Spleen (tissue), 7 donors: ENCODE data around the gene PDE6A.

ENCODE experiments used
- CTCF ChIP-seq, 11 experiments: fragments of 200-600 bp in 7 of 11; fragments of 450-650 bp in 4 of 11; sonication (generic) in 4 of 11; IDR thresholded peaks in 8 of 11; conservative IDR thresholded peaks in 3 of 11; 1 replicate in 7 of 11; 2 replicates in 4 of 11; pipeline versions ENCODE4 v1.4.0 to v1.8.0; 2016 to 2021; ENCODE audit warnings: antibody characterized with exemption in 11 of 11, inconsistent platforms in 4 of 11, mild to moderate bottlenecking in 1 of 11
- POLR2A ChIP-seq, 3 donors: fragments of 450-650 bp; IDR thresholded peaks; one replicate each; pipeline ENCODE4 v1.5.1; 2017; ENCODE audit warnings: antibody characterized with exemption in 3 of 3, mild to moderate bottlenecking in 1 of 3
- POLR2AphosphoS5 ChIP-seq, 3 donors: sonication (generic); formaldehyde crosslinking; IDR thresholded peaks; one replicate each; pipeline ENCODE4 v1.5.1; 2017; ENCODE audit warnings: antibody characterized with exemption in 3 of 3
- donor health status: DM: no; HTN: no; CAD: no; lungs with moderate emphysema.
- donor health status: DM: no; HTN: no; CAD: no.
- donor health status: DM: no; HTN: no; CAD: no.

DNA sequence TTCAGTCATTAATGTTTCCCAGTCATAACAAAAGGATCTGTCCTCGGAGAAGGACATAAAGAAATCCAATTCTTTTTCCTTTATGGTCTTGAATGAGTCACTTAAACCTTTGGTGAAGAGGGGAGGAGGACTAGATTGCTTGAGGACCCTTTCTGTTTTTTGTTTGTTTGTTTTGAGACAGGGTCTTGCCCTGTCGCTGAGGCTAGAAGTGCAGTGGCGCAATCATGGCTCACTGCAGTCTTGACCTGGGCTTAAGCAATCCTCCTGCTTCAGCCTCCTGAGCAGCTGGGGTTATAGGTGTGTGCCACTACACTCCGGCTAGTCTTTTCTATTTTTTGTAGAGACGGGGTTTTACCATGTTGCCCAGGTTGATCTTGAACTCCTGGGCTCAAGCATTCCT is 43.5 kb upstream of the PDE6A start:
- TF ChIP-seq CTCF (IDR thresholded peaks at IDR 0.05 in 8 of 11, conservative IDR thresholded peaks at IDR 0.05 in 3 of 11) (no peak), POLR2AphosphoS5 (IDR thresholded peaks at IDR 0.05) (no peak), POLR2A (IDR thresholded peaks at IDR 0.05) (no peak)
